Fibroblast of lung (primary cell): ENCODE results near the gene FAM13C. TPM values are rescaled to one million over a fixed set of nuclear protein-coding genes. Genes with fewer than 3 reads are reported as not detected.

Experiments used
- DNase-seq, 2 donors: peaks; one replicate each; pipeline versions ENCODE4 v3.0.0 to v3.0.0-alpha.2; 2010; ENCODE audit warnings: low read depth in 2 of 2
- H2AFZ ChIP-seq: 2 replicates; pipeline ENCODE4 v1.5.1; 2012; ENCODE audit warnings: low read length, control low read depth, inconsistent platforms
- H3K27ac ChIP-seq: 2 replicates; pipeline ENCODE4 v1.5.1; 2011; ENCODE audit warnings: low read length, control low read depth; ENCODE audit not compliant: insufficient read depth
- H3K27me3 ChIP-seq: 2 replicates; pipeline ENCODE4 v1.5.1; 2011; ENCODE audit warnings: mild to moderate bottlenecking, low read length; ENCODE audit not compliant: control insufficient read depth, insufficient read depth
- H3K36me3 ChIP-seq: 2 replicates; pipeline ENCODE4 v1.5.1; 2011; ENCODE audit warnings: low read length; ENCODE audit not compliant: control insufficient read depth, insufficient read depth
- H3K4me1 ChIP-seq: 2 replicates; pipeline ENCODE4 v1.5.1; 2011; ENCODE audit warnings: low read length; ENCODE audit not compliant: control insufficient read depth, insufficient read depth; ENCODE audit errors: extremely low read depth
- H3K4me2 ChIP-seq: 2 replicates; pipeline ENCODE4 v1.5.1; 2011; ENCODE audit warnings: low read length, control low read depth; ENCODE audit not compliant: insufficient read depth; ENCODE audit errors: extremely low read depth
- H3K4me3 ChIP-seq, 4 experiments: fragments of 200-600 bp in 1 of 4; sonication (generic) in 1 of 4; replicated peaks in 1 of 4; 2 replicates each; pipeline ENCODE4 v1.5.1; 2011 to 2016; ENCODE audit warnings: low read length in 4 of 4, low read depth in 3 of 4, mild to moderate bottlenecking in 3 of 4, control low read depth in 2 of 4, inconsistent platforms in 1 of 4, mixed read lengths in 1 of 4; ENCODE audit not compliant: insufficient read depth in 1 of 4; ENCODE audit errors: control extremely low read depth in 1 of 4
- H3K79me2 ChIP-seq: 2 replicates; pipeline ENCODE4 v1.5.1; 2012; ENCODE audit warnings: mild to moderate bottlenecking, low read length, inconsistent platforms; ENCODE audit not compliant: control insufficient read depth, insufficient read depth
- H3K9ac ChIP-seq: 2 replicates; pipeline ENCODE4 v1.5.1; 2011; ENCODE audit warnings: mild to moderate bottlenecking, low read length, control low read depth; ENCODE audit not compliant: insufficient read depth
- H3K9me3 ChIP-seq: 2 replicates; pipeline ENCODE4 v1.5.1; 2012; ENCODE audit warnings: low read depth, low read length; ENCODE audit not compliant: control insufficient read depth, insufficient read depth
- H4K20me1 ChIP-seq: 2 replicates; pipeline ENCODE4 v1.5.1; 2011; ENCODE audit warnings: low read length; ENCODE audit not compliant: control insufficient read depth, insufficient read depth; ENCODE audit errors: extremely low read depth
- EZH2 ChIP-seq: IDR thresholded peaks from 2 replicates; pipeline ENCODE4 v1.5.1; 2012; ENCODE audit warnings: low read length, control low read depth, mild to moderate bottlenecking; ENCODE audit errors: missing control alignments
- polyA plus RNA-seq, 2 donors: library from polyadenylated mRNA; depleted of rRNA in 1 of 2; stranded (reverse) in 1 of 2; unstranded in 1 of 2; fragments of >200 nt; gene quantifications; 2 replicates each; pipeline ENCODE4 v1.2.1, GENCODE V29; 2011 to 2012; ENCODE audit warnings: missing spikeins in 1 of 2
- total RNA-seq: library from RNA; depleted of rRNA; stranded (reverse); fragments of >200 nt; gene quantifications from 2 replicates; pipeline ENCODE4 v1.2.1, GENCODE V29; 2014
- TF ChIP-seq, protein P1 (sequence below), 2 donors: IDR thresholded peaks in 1 of 2; conservative IDR thresholded peaks in 1 of 2; 1 replicate in 1 of 2; 2 replicates in 1 of 2; pipeline ENCODE4 v1.5.1; 2011 to 2012; ENCODE audit warnings: low read length in 2 of 2, control low read depth in 1 of 2, inconsistent platforms in 1 of 2, low read depth in 1 of 2, mild to moderate bottlenecking in 1 of 2

Gene FAM13C
- total and polyA plus RNA-seq, 2 donors (not counting 1 experiment from before 2014, with no cell fraction given) = 2.8 to 5.9 TPM

- Histone ChIP-seq H3K9ac (no peak overlapping the region), H3K27me3 (no peaks in the 10 kb centered on the region), H2AFZ (no peak overlapping the region), H4K20me1 (no peaks in the 10 kb centered on the region), H3K9me3 (no peaks in the 10 kb centered on the region), H3K4me2 (no peak overlapping the region), H3K79me2 (no peaks in the 10 kb centered on the region), H3K36me3 (no peaks in the 10 kb centered on the region), H3K4me1 (peaks cover 14% of the 10 kb centered on the region), H3K27ac (no peak overlapping the region), H3K4me3 (no peak overlapping the region)
- TF ChIP-seq, protein P1, sequence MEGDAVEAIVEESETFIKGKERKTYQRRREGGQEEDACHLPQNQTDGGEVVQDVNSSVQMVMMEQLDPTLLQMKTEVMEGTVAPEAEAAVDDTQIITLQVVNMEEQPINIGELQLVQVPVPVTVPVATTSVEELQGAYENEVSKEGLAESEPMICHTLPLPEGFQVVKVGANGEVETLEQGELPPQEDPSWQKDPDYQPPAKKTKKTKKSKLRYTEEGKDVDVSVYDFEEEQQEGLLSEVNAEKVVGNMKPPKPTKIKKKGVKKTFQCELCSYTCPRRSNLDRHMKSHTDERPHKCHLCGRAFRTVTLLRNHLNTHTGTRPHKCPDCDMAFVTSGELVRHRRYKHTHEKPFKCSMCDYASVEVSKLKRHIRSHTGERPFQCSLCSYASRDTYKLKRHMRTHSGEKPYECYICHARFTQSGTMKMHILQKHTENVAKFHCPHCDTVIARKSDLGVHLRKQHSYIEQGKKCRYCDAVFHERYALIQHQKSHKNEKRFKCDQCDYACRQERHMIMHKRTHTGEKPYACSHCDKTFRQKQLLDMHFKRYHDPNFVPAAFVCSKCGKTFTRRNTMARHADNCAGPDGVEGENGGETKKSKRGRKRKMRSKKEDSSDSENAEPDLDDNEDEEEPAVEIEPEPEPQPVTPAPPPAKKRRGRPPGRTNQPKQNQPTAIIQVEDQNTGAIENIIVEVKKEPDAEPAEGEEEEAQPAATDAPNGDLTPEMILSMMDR (conservative IDR thresholded peaks at IDR 0.05 in 1 of 2, IDR thresholded peaks at IDR 0.05 in 1 of 2; ENCODE audit: low read depth in 1 of 2, low read length in 2 of 2) = no peak
- no peak for TF ChIP-seq EZH2
- peak; percentile 46 to 62 for DNase-seq
Measured at GRCh38 chr10:59384761-59385160, 22.4 kb upstream of the FAM13C start.

GRCh38 chr10:59383908-59384307 is 21.6 kb upstream of the FAM13C start:
- TF ChIP-seq, protein P1 (conservative IDR thresholded peaks at IDR 0.05 in 1 of 2, IDR thresholded peaks at IDR 0.05 in 1 of 2; ENCODE audit: low read depth in 1 of 2, low read length in 2 of 2) = no peak
- H3K27ac ChIP-seq = no peak overlapping the region
- H3K4me1 ChIP-seq = peaks cover 14% of the 10 kb centered on the region
- H3K27me3 ChIP-seq = no peaks in the 10 kb centered on the region
- H3K4me3 ChIP-seq = no peak overlapping the region
- DNase-seq = no peak
- H3K79me2 ChIP-seq = no peaks in the 10 kb centered on the region
- no peak overlapping the region for H3K4me2 ChIP-seq
- no peak overlapping the region for H3K9ac ChIP-seq
- no peaks in the 10 kb centered on the region for H4K20me1 ChIP-seq
- H3K9me3 ChIP-seq = no peaks in the 10 kb centered on the region
- H3K36me3 ChIP-seq = no peaks in the 10 kb centered on the region
- H2AFZ ChIP-seq = no peak overlapping the region

DNA sequence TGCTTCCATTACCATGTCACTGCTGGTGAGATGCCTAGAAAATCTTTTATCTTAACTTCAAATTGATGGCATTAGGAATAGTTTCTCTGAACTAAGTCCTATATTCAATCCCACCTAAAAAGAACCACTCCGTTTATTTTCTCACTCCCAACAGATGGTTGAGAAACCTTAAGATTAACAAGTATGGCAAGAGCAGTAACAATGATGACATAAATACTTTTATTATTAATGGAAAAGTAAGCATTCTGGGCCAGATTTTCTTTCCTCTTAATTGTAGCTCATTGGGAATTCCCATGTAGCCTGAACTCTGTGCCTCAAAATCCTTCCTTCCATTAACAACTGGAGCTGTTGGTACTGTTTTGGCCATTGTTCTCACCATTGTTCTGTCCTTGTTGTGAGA is 21.1 kb upstream of the FAM13C start:
- no peak overlapping the region for H3K4me2 ChIP-seq
- H3K4me1 ChIP-seq = peaks cover 13% of the 10 kb centered on the region
- no peak overlapping the region for H3K4me3 ChIP-seq
- TF ChIP-seq EZH2 = no peak
- TF ChIP-seq, protein P1 (conservative IDR thresholded peaks at IDR 0.05 in 1 of 2, IDR thresholded peaks at IDR 0.05 in 1 of 2; ENCODE audit: low read depth in 1 of 2, low read length in 2 of 2) = no peak
- no peaks in the 10 kb centered on the region for H3K79me2 ChIP-seq
- H3K27ac ChIP-seq = peak overlapping the region; percentile 56
- no peaks in the 10 kb centered on the region for H3K9me3 ChIP-seq
- no peaks in the 10 kb centered on the region for H3K27me3 ChIP-seq
- DNase-seq = peak; percentile 41 to 81
- no peak overlapping the region for H3K9ac ChIP-seq
- no peaks in the 10 kb centered on the region for H3K36me3 ChIP-seq
- no peaks in the 10 kb centered on the region for H4K20me1 ChIP-seq
- H2AFZ ChIP-seq = no peak overlapping the region
